GM10248 (cell line): Measurements from ENCODE around the gene TLX2.

Experiments
- CTCF ChIA-PET: fragments of 300-600 bp; sonication (Branson Sonifier 250); formaldehyde crosslinking; extraction: SDS; loops from one replicate; lab custom pipeline; 2021; ENCODE audit warnings: antibody characterized with exemption; lab: Yijun Ruan, JAX
- POLR2A ChIA-PET: fragments of 350-650 bp; sonication (Branson Sonifier 250); formaldehyde crosslinking; extraction: SDS; loops from one replicate; lab custom pipeline; 2020; ENCODE audit warnings: antibody characterized with exemption; lab: Yijun Ruan, JAX
- DNase-seq: peaks from one replicate; pipeline ENCODE4 v3.0.0; 2012; ENCODE audit errors: extremely low spot score
- CTCF ChIP-seq: IDR thresholded peaks from 2 replicates; pipeline ENCODE4 v1.5.1; 2012; ENCODE audit warnings: mild to moderate bottlenecking, low read depth; ENCODE audit errors: extremely low read depth, missing control alignments, control extremely low read depth

TLX2 gene

DNA sequence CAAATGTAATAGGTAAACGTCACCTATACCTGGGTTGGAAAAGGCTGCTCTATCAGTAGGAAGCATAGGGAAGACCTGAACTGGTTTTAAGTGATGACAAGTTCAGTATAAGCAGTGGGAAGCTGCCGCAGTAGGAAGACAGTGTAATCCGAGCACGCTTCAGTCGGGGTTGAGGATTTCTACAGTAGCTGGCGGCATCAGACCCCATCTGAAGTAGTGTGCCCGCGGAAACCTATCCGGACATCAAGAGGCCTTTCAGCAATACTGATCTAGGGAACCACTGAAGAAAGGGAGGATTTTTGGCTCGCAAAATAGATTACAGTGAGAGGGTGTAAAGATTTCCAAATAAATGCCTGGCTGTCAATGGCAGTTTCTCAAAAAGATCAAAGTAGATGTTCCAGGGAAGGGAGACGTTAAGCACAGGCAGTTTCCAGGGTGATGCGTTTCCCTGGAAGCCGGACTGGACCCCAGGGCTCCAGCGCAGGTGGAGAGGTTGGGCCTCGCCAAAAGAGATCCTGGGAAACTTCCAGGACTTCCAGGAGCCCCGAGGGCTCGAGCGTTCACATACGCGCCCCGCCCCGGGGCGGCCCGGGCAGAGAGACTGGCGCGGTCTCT, 34.1 kb downstream of the TLX2 start:
- DNase-seq = no peak
- ChIA-PET POLR2A (no interaction called here), CTCF (interaction anchor here (1.1 to 1.9 kb wide), 2 partner anchors 18 to 26 kb away, joined by 3 to 5 read pairs; no protein-coding TSS in a partner anchor)
- TF ChIP-seq CTCF = no peak

DNA sequence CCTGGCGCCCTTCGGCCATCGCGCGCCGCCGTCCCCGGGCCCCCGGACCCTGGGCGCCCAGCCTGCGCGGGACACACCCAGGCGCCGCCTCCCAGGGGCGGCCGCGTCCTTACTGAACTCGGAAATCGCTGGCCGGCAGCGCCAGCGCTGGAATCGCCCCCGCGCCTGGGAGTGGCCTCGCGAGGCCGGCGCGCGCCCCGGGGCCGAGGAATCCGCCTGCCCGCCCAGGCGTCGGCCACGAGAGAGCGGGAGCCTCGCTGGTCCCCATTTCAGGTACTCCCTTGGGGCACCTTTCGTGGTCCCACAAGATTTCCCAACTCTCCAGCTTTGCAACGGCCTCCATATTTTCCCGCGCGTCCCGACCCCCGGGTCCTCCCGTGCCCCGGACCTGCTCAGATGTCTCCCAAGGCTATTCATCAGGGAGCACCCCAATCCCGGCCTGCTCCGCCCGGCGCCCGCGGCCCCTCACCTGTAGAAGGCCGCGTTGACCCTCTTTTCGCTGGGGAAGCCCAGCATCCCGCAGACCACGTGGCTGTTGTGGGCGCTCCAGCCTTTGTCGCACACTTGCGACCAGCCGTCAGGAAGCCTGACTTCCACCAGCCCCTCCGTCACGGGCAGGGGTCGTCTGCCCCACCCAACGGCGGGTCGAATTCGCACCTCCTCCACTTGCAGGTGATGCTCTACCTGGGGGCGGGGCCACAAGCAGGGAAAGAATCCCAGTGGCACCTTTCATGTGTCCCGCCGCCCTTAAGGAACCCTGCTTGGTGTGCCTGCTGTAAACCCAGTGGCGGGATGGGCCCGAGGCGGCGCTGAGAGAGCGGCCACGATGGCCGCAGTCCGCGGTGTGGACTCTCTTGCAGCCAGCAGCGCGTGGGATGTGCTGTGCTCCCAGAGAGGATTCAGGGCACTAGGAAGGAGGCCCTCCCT, 34.9 kb downstream of the TLX2 start:
- ChIA-PET CTCF (interaction anchor here (1.2 to 3.2 kb wide), 5 partner anchors 10 to 37 kb away, joined by 4 to 14 read pairs (median 5); no protein-coding TSS in a partner anchor), POLR2A (no interaction called here)
- DNase-seq = peak; percentile 81

GRCh38 chr2:74550231-74550630, 36.0 kb downstream of the TLX2 start:
- ChIA-PET POLR2A (interaction anchor here (0.9 to 1.0 kb wide), 2 partner anchors 11 to 20 kb away, joined by 3 read pairs; no protein-coding TSS in a partner anchor), CTCF (interaction anchor here (1.2 to 3.2 kb wide), 8 partner anchors 11 to 78 kb away, joined by 3 to 16 read pairs (median 6); partner anchors contain the start of genes AUP1, HTRA2 and MRPL53)
- no peak for DNase-seq
- no peak for TF ChIP-seq CTCF

More for the DNA sequence above, 34.9 kb downstream of the TLX2 start:
- no peak for TF ChIP-seq CTCF

DNA sequence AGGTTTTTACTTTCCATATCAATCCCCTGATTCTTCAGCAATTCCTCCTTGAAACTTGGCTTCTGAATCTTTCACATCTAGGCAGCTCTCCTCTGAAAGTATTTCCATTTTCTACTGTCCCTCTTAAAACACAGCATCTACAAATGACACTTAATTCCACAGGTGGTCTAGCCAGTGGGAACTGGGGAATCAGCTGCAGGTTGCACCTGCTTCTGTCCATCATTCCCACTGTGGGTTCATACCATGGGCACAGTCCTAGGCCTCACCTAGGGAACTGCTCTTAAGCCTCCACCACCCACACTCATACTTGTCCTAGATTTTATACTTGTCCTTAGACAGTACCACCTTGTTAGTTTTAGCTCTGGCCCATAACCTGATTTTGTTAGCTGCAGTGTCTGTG, 37.3 kb downstream of the TLX2 start:
- CTCF ChIA-PET = interaction anchor here (1.4 to 3.2 kb wide), 7 partner anchors 12 to 37 kb away, joined by 4 to 16 read pairs (median 8); partner anchors contain the start of genes AUP1 and HTRA2

DNA sequence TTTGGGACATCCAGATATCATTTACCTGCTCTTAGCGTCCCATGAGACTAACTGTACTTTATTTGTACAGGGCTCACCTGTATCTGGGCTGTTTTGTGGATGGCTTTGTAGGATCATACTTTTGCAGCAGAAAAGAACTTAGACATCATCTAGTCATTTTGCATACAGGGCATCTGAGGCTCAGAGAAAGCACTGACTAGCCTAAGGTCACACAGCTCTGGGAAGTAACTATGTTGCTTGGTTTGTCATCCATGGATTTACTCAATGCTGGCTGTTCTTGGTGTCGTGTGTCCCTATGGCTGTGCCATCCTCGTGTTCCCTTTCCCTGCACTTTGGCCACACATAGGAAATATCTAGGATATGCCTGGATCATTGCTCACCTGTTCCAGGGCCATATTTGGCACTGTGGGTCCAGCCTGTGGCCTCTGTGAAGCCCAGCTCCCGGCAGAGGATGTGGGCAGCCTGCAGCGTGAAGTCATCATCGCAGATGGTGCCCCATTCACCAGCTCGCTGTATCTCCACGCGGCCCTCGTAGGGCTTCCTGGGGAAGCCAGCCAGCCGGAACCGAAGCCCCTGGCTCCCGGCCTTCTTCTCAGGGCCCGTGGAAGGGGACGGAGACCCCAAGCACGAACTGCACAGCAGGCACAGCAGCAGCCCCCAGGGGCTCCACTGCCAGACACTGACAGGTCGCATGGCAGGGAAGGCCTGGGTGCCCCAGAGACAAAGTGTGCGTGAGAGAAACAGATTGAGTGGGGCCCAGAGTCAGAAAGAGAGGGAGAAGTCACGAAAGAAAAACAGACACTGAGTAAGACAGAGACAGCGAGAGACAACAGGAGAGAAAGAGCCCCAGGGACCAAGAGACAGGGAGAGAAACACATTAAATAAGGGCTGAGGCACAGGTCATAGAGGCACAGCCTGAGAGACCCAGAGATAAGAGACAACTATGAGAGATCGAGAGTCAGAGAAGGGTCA, 38.0 kb downstream of the TLX2 start:
- ChIA-PET POLR2A (no interaction called here), CTCF (interaction anchor here (1.4 to 3.2 kb wide), 6 partner anchors 13 to 36 kb away, joined by 4 to 16 read pairs (median 6); partner anchors contain the start of genes AUP1 and HTRA2)
- peak; percentile 49 for DNase-seq
- TF ChIP-seq CTCF = no peak

More for the DNA sequence above, 37.3 kb downstream of the TLX2 start:
- TF ChIP-seq CTCF = no peak
- no peak for DNase-seq
- POLR2A ChIA-PET = no interaction called here
